ENCODE results near the gene E2F2. TPM values are rescaled to one million over a fixed set of nuclear protein-coding genes. Genes with fewer than 3 reads are reported as not detected.

E2F2 gene
- total and polyA plus RNA-seq, 7 donors: 0.03 to 0.32 (median 0.06) TPM; not detected in 2

DNA sequence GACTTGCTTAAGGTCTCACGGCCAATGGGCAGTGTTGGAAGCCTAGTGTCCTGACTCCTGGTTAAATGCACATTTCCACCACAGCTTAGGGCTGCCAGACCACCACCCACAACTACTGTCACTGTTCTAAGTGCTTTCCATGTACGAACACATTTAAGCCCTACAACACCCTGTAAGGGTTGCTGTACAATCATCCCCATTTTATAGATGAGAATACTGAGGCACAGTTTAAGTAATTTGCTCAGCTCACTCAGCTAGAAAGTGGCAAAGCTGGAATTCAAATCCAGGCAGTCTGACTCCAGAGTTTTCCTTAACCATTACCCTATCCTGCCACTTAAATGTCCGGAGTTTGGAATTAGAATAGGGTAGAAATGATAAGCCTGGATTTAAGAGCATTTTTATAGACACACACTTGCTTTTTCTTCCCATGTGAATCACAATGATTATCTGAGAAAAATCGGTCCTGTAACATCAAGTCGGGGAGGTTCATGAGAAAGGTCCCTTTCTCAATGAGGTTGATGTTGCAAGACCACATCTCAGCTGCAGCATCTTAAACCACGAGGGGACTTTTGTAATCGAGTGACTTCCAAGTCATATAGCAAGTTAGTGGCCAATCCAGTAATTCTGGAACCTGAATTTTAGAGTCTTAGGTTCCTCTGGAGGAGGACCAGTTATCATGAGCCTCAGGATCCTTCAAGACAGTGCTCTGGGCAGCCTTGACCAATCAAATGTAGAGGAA is 8.6 kb downstream of the E2F2 start:
- Histone ChIP-seq H3K36me3 (ENCODE audit: insufficient read depth in 1 of 2, low read depth in 1 of 2) (no peaks in the 10 kb centered on the region), H3K27ac (no peak overlapping the region), H3K4me3 (no peak overlapping the region), H3K27me3 (ENCODE audit: insufficient read depth in 3 of 3, low read length in 2 of 3) (no peaks in the 10 kb centered on the region), H3K4me1 (no peaks in the 10 kb centered on the region), H3K9me3 (no peaks in the 10 kb centered on the region)
- ATAC-seq (no peak), DNase-seq (no peak)
- no peak for TF ChIP-seq CTCF (IDR thresholded peaks at IDR 0.05)
- WGBS, 3 donors: 86 to 87% (median 87%) methylated on average over 7 of the region's 7 CpGs
- intact Hi-C loops (cut with DNase I): no loop called here

DNA sequence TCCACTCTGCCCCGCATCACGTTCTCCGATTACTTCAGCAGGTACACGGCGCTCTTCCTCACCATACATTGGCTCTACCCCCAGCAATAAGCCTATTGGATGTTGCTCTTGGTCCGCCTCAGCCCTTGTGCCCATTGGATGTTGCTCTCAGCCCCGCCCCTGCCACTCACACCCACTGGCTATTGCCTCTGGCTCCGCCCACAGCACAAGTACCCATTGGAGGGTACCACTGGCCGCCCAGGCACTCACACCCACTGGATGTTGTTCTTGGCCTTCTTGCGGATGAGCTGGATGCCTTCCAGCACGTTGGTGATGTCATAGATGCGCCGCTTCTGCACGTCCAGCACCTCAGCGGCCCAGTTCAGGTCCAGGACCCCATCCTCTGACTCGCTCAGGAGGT is 9.4 kb downstream of the E2F2 start:
- ATAC-seq: no peak
- Histone ChIP-seq H3K9me3 (no peaks in the 10 kb centered on the region), H3K27ac (no peak overlapping the region), H3K4me3 (no peak overlapping the region), H3K36me3 (ENCODE audit: insufficient read depth in 1 of 2, low read depth in 1 of 2) (no peaks in the 10 kb centered on the region), H3K27me3 (ENCODE audit: insufficient read depth in 3 of 3, low read length in 2 of 3) (no peaks in the 10 kb centered on the region), H3K4me1 (no peaks in the 10 kb centered on the region)
- 93 to 95% (median 94%) methylated on average over 16 of the region's 16 CpGs for WGBS, 3 donors
- intact Hi-C loops (cut with DNase I): no loop called here
- DNase-seq: no peak
- TF ChIP-seq CTCF (IDR thresholded peaks at IDR 0.05): no peak

DNA sequence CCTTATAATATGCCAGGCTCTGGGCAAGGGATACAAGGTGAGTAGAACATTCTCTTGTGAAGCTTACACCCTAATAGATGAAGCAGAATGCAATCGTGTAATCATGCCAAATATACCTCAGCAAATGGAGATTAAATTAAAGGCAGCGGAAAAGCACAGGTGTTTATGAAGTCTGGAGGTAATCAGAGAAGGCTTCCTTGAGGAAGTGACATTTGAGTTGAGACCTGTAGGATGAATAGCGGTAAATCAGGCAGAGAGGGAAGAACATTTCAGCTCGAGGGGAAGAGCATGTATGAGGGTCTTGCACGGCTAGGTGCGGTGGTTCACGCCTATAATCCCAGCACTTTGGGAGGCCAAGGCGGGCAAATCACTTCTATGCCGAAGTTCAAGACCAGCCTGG is 13.5 kb downstream of the E2F2 start:
- H3K4me3 ChIP-seq: no peak overlapping the region
- ATAC-seq (no peak), DNase-seq (no peak)
- H3K36me3 ChIP-seq (ENCODE audit: insufficient read depth in 1 of 2, low read depth in 1 of 2): no peaks in the 10 kb centered on the region
- H3K9me3 ChIP-seq: no peaks in the 10 kb centered on the region
- H3K27me3 ChIP-seq (ENCODE audit: insufficient read depth in 3 of 3, low read length in 2 of 3): no peaks in the 10 kb centered on the region
- 86 to 90% (median 89%) methylated on average over 9 of the region's 9 CpGs for WGBS, 3 donors
- H3K4me1 ChIP-seq: no peaks in the 10 kb centered on the region
- TF ChIP-seq CTCF (IDR thresholded peaks at IDR 0.05): no peak
- intact Hi-C loops (cut with DNase I): no loop called here
- H3K27ac ChIP-seq: no peak overlapping the region

GRCh38 chr1:23515905-23516304 is 15.1 kb downstream of the E2F2 start:
- intact Hi-C loops (cut with DNase I): no loop called here
- Histone ChIP-seq H3K27me3 (ENCODE audit: insufficient read depth in 3 of 3, low read length in 2 of 3) (no peaks in the 10 kb centered on the region), H3K27ac (no peak overlapping the region), H3K9me3 (no peaks in the 10 kb centered on the region), H3K36me3 (ENCODE audit: insufficient read depth in 1 of 2, low read depth in 1 of 2) (no peaks in the 10 kb centered on the region), H3K4me3 (no peak overlapping the region), H3K4me1 (no peaks in the 10 kb centered on the region)
- WGBS, 3 donors: 96 to 98% (median 97%) methylated on average over 4 of the region's 4 CpGs
- TF ChIP-seq CTCF (IDR thresholded peaks at IDR 0.05): no peak
- DNase-seq: no peak
- ATAC-seq: no peak
